Measurements from ENCODE around the gene TECTA. TPM values are rescaled to one million over a fixed set of nuclear protein-coding genes. Genes with fewer than 3 reads are reported as not detected.

The TECTA gene
- total RNA-seq, 1 donor from 2014 or later, result 0.87 TPM

DNA sequence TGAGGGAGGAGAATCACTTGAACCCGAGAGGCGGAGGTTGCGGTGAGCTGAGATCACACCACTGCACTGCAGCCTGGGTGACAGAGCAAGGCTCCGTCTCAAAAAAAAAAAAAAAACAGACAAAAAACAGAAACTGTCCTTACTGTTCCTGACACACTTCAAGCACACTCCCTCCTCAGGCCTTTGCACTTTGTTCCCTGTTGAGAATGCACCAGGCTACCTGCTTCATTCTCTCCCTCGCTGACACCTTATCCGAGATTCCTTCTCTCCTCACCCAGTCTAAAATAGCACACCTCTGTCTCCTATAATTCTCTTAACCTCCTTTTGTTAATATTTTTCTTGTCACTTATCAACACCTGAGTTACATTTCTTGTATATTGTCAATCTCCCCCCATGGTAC lies 32.3 kb upstream of the TECTA start:
- DNase-seq (no peak), ATAC-seq (no peak)
- intact Hi-C loops (cut with DNase I), result no loop called here
- Histone ChIP-seq H3K9me3 (no peaks in the 10 kb centered on the region), H3K36me3 (peaks cover 42% of the 10 kb centered on the region), H3K4me3 (no peak overlapping the region), H3K27me3 (no peaks in the 10 kb centered on the region), H3K4me1 (peaks cover 3% of the 10 kb centered on the region), H3K27ac (no peak overlapping the region)
- TF ChIP-seq CTCF (IDR thresholded peaks at IDR 0.05), result no peak

GRCh38 chr11:121070951-121071845 lies 29.8 kb upstream of the TECTA start:
- DNase-seq (no peak), ATAC-seq (no peak)
- intact Hi-C loops (cut with DNase I), result no loop called here
- Histone ChIP-seq H3K9me3 (no peaks in the 10 kb centered on the region), H3K27me3 (no peaks in the 10 kb centered on the region), H3K4me3 (no peak overlapping the region), H3K36me3 (peaks cover 20% of the 10 kb centered on the region), H3K27ac (no peak overlapping the region), H3K4me1 (peaks cover 3% of the 10 kb centered on the region)
- TF ChIP-seq CTCF (IDR thresholded peaks at IDR 0.05), result no peak

- no peak for ATAC-seq
- Histone ChIP-seq H3K27ac (no peak overlapping the region), H3K9me3 (no peaks in the 10 kb centered on the region), H3K4me3 (no peak overlapping the region), H3K36me3 (peaks cover 15% of the 10 kb centered on the region), H3K4me1 (peaks cover 3% of the 10 kb centered on the region), H3K27me3 (no peaks in the 10 kb centered on the region)
- TF ChIP-seq CTCF (IDR thresholded peaks at IDR 0.05), result no peak
- no peak for DNase-seq
- intact Hi-C loops (cut with DNase I), result no loop called here
Measured at GRCh38 chr11:121071846-121072450, 29.1 kb upstream of the TECTA start.

DNA sequence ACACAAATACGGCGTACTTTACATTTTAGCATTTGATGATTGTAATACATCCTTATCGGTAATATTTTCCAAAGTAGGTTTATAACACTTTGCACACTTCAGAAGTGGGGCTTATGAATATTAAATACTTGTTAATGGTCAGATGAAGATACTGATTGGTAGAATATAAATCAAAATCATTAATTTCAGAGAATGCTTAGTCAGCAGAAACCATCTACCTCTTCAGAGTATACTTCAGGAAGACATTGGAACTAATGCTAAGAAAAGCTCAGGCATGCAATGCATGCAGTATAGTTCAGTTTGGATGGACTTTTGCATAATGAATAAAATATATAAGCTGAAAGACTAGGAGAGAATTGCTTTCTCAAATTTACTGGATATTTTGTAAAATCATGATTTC lies 19.7 kb upstream of the TECTA start:
- ATAC-seq (no peak), DNase-seq (no peak)
- TF ChIP-seq CTCF (IDR thresholded peaks at IDR 0.05), result no peak
- Histone ChIP-seq H3K27ac (no peak overlapping the region), H3K4me1 (no peaks in the 10 kb centered on the region), H3K9me3 (no peaks in the 10 kb centered on the region), H3K36me3 (peaks cover 17% of the 10 kb centered on the region), H3K4me3 (no peak overlapping the region), H3K27me3 (no peaks in the 10 kb centered on the region)
- intact Hi-C loops (cut with DNase I), result no loop called here

DNA sequence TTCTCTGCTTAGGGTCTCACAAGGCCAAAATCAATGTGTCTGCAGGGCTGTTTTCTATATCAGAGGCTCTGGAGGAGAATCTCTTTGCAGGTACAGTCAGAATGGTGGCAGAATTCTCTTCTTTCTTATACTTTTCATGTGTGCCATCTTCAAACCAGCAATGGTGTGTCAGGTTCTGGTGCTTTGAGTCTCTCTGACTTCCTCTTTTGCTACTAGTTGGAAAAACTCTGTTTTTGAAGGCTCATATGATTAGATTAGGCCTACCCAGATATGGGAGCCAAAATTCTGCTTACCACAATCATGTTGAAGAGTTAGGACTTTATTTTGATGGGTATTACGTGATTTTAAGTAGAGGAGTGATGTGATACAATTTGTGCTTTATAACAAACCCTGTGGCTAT lies 18.8 kb upstream of the TECTA start:
- ATAC-seq, result no peak
- TF ChIP-seq CTCF (IDR thresholded peaks at IDR 0.05), result no peak
- DNase-seq, result no peak
- Histone ChIP-seq H3K36me3 (peaks cover 26% of the 10 kb centered on the region), H3K4me3 (no peak overlapping the region), H3K4me1 (no peaks in the 10 kb centered on the region), H3K27ac (no peak overlapping the region), H3K9me3 (no peaks in the 10 kb centered on the region), H3K27me3 (no peaks in the 10 kb centered on the region)
- intact Hi-C loops (cut with DNase I), result no loop called here

Measured in upper lobe of right lung (tissue), 1 donor.